Measurements from ENCODE around the gene DNAH14.

GRCh38 chr1:224995602-224996001 lies 66.1 kb downstream of the DNAH14 start:
- TF ChIP-seq POLR2AphosphoS5 (IDR thresholded peaks at IDR 0.05; ENCODE audit: low read depth, low read length) (no peak), POLR2A (IDR thresholded peaks at IDR 0.05; ENCODE audit: low read depth, low read length) (no peak), TAF1 (IDR thresholded peaks at IDR 0.05; ENCODE audit: low read depth, low read length) (no peak), PAX5 (IDR thresholded peaks at IDR 0.05; ENCODE audit: insufficient read depth, low read length, severe bottlenecking) (no peak), SPI1 (IDR thresholded peaks at IDR 0.05; ENCODE audit: low read depth, low read length) (no peak)
